GM18867 (cell line): ENCODE data around the gene ASB5.
A peak's percentile ranks its signal among the peaks of the same experiment; 100 is the strongest.
"Not testable (repeated sequence)": the region's sequence is repeated elsewhere in the genome, so short reads cannot be mapped to it uniquely, and the experiment has no call there.

Experiments used
- ATAC-seq: cut with Tn5 transposase; IDR thresholded peaks from one replicate; pipeline ENCODE4 v1.9.1; 2021; ENCODE audit warnings: mild to moderate bottlenecking, moderate library complexity; ENCODE audit not compliant: unreplicated experiment

ASB5 gene

GRCh38 chr4:176279560-176279959 is 10.5 kb upstream of the ASB5 start:
- ATAC-seq = not testable (repeated sequence)

- peak; percentile 97 for ATAC-seq
These were observed 8.3 kb upstream of the ASB5 start for GRCh38 chr4:176277162-176277904.

- ATAC-seq = no peak
These were observed 7.7 kb upstream of the ASB5 start for GRCh38 chr4:176276710-176277109.

- ATAC-seq = no peak
These were observed 5.4 kb upstream of the ASB5 start for GRCh38 chr4:176274441-176274840.

GRCh38 chr4:176273736-176274135 is 4.7 kb upstream of the ASB5 start:
- no peak for ATAC-seq

GRCh38 chr4:176272799-176273198 is 3.8 kb upstream of the ASB5 start:
- ATAC-seq = no peak

- ATAC-seq = no peak
These were observed 2.7 kb upstream of the ASB5 start for GRCh38 chr4:176271749-176272148.

GRCh38 chr4:176270669-176271068 is 1.6 kb upstream of the ASB5 start:
- no peak for ATAC-seq

- ATAC-seq = no peak
These were observed 3.0 kb downstream of the ASB5 start for GRCh38 chr4:176266026-176266425.

- peak; percentile 93 for ATAC-seq
These were observed 6.8 kb downstream of the ASB5 start for GRCh38 chr4:176262243-176262642.

- ATAC-seq = no peak
These were observed 7.5 kb downstream of the ASB5 start for GRCh38 chr4:176261481-176261880.

- no peak for ATAC-seq
These were observed 8.0 kb downstream of the ASB5 start for GRCh38 chr4:176261018-176261417.

GRCh38 chr4:176259330-176260090 is 9.5 kb downstream of the ASB5 start:
- ATAC-seq = no peak

- no peak for ATAC-seq
These were observed 10.9 kb downstream of the ASB5 start for GRCh38 chr4:176258135-176258534.

- ATAC-seq = no peak
These were observed 12.1 kb downstream of the ASB5 start for GRCh38 chr4:176256921-176257320.

- no peak for ATAC-seq
These were observed 26.2 kb downstream of the ASB5 start for GRCh38 chr4:176242764-176243347.

GRCh38 chr4:176241703-176242102 is 27.3 kb downstream of the ASB5 start:
- ATAC-seq = no peak

- no peak for ATAC-seq
These were observed 30.2 kb downstream of the ASB5 start for GRCh38 chr4:176238826-176239225.

- no peak for ATAC-seq
These were observed 30.8 kb downstream of the ASB5 start for GRCh38 chr4:176238157-176238610.

- ATAC-seq = no peak
These were observed 32.1 kb downstream of the ASB5 start for GRCh38 chr4:176236946-176237345.

GRCh38 chr4:176230836-176231235 is 38.2 kb downstream of the ASB5 start:
- no peak for ATAC-seq

- no peak for ATAC-seq
These were observed 39.4 kb downstream of the ASB5 start for GRCh38 chr4:176229645-176230044.
